Lower leg skin (tissue), 3 donors: ENCODE data around the gene HLA-C.

Experiments used
- POLR2A ChIP-seq, 2 donors: fragments of 450-650 bp; IDR thresholded peaks; one replicate each; pipeline ENCODE4 v1.6.1; 2016 to 2017; ENCODE audit warnings: antibody characterized with exemption in 2 of 2, mild to moderate bottlenecking in 1 of 2, moderate library complexity in 1 of 2
- TF ChIP-seq, protein P1 (sequence below), 3 donors: fragments of 450-650 bp; IDR thresholded peaks; one replicate each; pipeline ENCODE4 v1.5.1; 2016; ENCODE audit warnings: antibody characterized with exemption in 3 of 3, mild to moderate bottlenecking in 3 of 3, moderate library complexity in 2 of 3

- TF ChIP-seq, protein P1, sequence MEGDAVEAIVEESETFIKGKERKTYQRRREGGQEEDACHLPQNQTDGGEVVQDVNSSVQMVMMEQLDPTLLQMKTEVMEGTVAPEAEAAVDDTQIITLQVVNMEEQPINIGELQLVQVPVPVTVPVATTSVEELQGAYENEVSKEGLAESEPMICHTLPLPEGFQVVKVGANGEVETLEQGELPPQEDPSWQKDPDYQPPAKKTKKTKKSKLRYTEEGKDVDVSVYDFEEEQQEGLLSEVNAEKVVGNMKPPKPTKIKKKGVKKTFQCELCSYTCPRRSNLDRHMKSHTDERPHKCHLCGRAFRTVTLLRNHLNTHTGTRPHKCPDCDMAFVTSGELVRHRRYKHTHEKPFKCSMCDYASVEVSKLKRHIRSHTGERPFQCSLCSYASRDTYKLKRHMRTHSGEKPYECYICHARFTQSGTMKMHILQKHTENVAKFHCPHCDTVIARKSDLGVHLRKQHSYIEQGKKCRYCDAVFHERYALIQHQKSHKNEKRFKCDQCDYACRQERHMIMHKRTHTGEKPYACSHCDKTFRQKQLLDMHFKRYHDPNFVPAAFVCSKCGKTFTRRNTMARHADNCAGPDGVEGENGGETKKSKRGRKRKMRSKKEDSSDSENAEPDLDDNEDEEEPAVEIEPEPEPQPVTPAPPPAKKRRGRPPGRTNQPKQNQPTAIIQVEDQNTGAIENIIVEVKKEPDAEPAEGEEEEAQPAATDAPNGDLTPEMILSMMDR (IDR thresholded peaks at IDR 0.05) = no peak
- no peak for TF ChIP-seq POLR2A (IDR thresholded peaks at IDR 0.05)
Measured at GRCh38 chr6:31299947-31300346, 28.1 kb upstream of the HLA-C start.
